H1 (cell line): ENCODE data around the gene KLF12. TPM values are rescaled to one million over a fixed set of nuclear protein-coding genes. Genes with fewer than 3 reads are reported as not detected.

Source experiments
- CTCF ChIA-PET: fragments of 300-600 bp; sonication (Branson Sonifier 250); formaldehyde crosslinking; loops from one replicate; lab custom pipeline; 2021; ENCODE audit not compliant: partially characterized antibody; lab: Charles Lee
- POLR2A ChIA-PET: fragments of 300-600 bp; sonication (Branson Sonifier 250); formaldehyde crosslinking; loops from one replicate; lab custom pipeline; 2021; ENCODE audit warnings: inconsistent platforms; ENCODE audit not compliant: partially characterized antibody; lab: Charles Lee
- DNase-seq, 2 experiments: peaks; one replicate each; pipeline versions ENCODE4 v3.0.0 to v3.0.0-alpha.2; 2010 to 2022; ENCODE audit warnings: low spot score in 2 of 2, low read depth in 1 of 2, mixed read lengths in 1 of 2
- FAIRE-seq: peaks from 2 replicates; lab custom pipeline; 2011; peaks lifted over from hg19 to GRCh38; lab: Jason Lieb, UNC
- H2AFZ ChIP-seq: 2 replicates; pipeline ENCODE4 v1.8.1; 2012; ENCODE audit warnings: low read length, inconsistent platforms
- H2AK5ac ChIP-seq: 2 replicates; pipeline ENCODE4 v1.6.1; 2013; ENCODE audit warnings: low read depth, low read length
- H2BK120ac ChIP-seq: replicated peaks from 2 replicates; pipeline ENCODE3; 2013; ENCODE audit warnings: low read depth, low read length, inconsistent platforms
- H2BK12ac ChIP-seq: 2 replicates; pipeline ENCODE4 v1.6.1; 2013; ENCODE audit warnings: low read depth, low read length
- H2BK15ac ChIP-seq: 2 replicates; pipeline ENCODE4 v1.6.1; 2013; ENCODE audit warnings: low read length
- H2BK20ac ChIP-seq: 2 replicates; pipeline ENCODE4 v1.6.1; 2013; ENCODE audit warnings: low read length
- H2BK5ac ChIP-seq: 2 replicates; pipeline ENCODE4 v1.6.1; 2013; ENCODE audit warnings: low read depth, low read length
- H3K14ac ChIP-seq: 2 replicates; pipeline ENCODE4 v1.6.1; 2013; ENCODE audit warnings: inconsistent platforms; ENCODE audit not compliant: insufficient read length
- H3K18ac ChIP-seq: 2 replicates; pipeline ENCODE4 v1.6.1; 2013; ENCODE audit warnings: low read length; ENCODE audit errors: extremely low read depth
- H3K23ac ChIP-seq: 2 replicates; pipeline ENCODE4 v1.6.1; 2013; ENCODE audit warnings: inconsistent platforms; ENCODE audit not compliant: insufficient read length
- H3K23me2 ChIP-seq: 2 replicates; pipeline ENCODE4 v1.6.1; 2013; ENCODE audit warnings: low read depth, low read length
- H3K27ac ChIP-seq: 2 replicates; pipeline ENCODE4 v1.6.1; 2011; ENCODE audit warnings: low read depth, low read length, inconsistent platforms
- H3K27me3 ChIP-seq, 4 experiments: replicated peaks in 1 of 4; 1 replicate in 1 of 4; 2 replicates in 3 of 4; pipeline versions ENCODE4 v1.6.1 to v1.8.1; 2011 to 2013; ENCODE audit warnings: low read length in 3 of 4, mild to moderate bottlenecking in 3 of 4, inconsistent platforms in 2 of 4, mixed read lengths in 2 of 4, moderate library complexity in 1 of 4; ENCODE audit not compliant: control insufficient read depth in 3 of 4, insufficient read depth in 3 of 4; ENCODE audit errors: extremely low read depth in 1 of 4
- H3K36me3 ChIP-seq, 4 experiments: 2 replicates each; pipeline versions ENCODE4 v1.6.1 to v1.8.1; 2011 to 2013; ENCODE audit warnings: mild to moderate bottlenecking in 4 of 4, low read length in 3 of 4, moderate library complexity in 2 of 4, control low read depth in 1 of 4, inconsistent platforms in 1 of 4; ENCODE audit not compliant: insufficient read depth in 4 of 4, control insufficient read depth in 2 of 4
- H3K4ac ChIP-seq: replicated peaks from 2 replicates; pipeline ENCODE3; 2013; ENCODE audit warnings: low read length, low read depth, mixed read lengths, inconsistent platforms; ENCODE audit not compliant: insufficient read length
- H3K4me1 ChIP-seq, 4 experiments: replicated peaks in 1 of 4; 1 replicate in 1 of 4; 2 replicates in 3 of 4; pipeline versions ENCODE4 v1.6.1 to v1.8.1; 2011 to 2013; ENCODE audit warnings: low read length in 3 of 4, inconsistent platforms in 2 of 4, mixed read lengths in 1 of 4; ENCODE audit not compliant: insufficient read depth in 4 of 4, control insufficient read depth in 3 of 4
- H3K4me2 ChIP-seq, 2 experiments: 2 replicates each; pipeline versions ENCODE4 v1.6.1 to v1.8.1; 2011 to 2013; ENCODE audit warnings: low read depth in 2 of 2, low read length in 2 of 2, control low read depth in 1 of 2, inconsistent platforms in 1 of 2, mild to moderate bottlenecking in 1 of 2; ENCODE audit not compliant: insufficient read depth in 1 of 2
- H3K4me3 ChIP-seq, 4 experiments: fragments of 200-600, 300-600 bp in 1 of 4; sonication (generic), shearing (Covaris generic), sonication (Bioruptor Twin) in 1 of 4; 2 replicates each; pipeline versions ENCODE4 v1.5.1 to v1.8.1; 2011 to 2016; ENCODE audit warnings: low read length in 4 of 4, low read depth in 3 of 4, control low read depth in 2 of 4, inconsistent platforms in 2 of 4, mild to moderate bottlenecking in 2 of 4, mixed read lengths in 1 of 4, moderate library complexity in 1 of 4; ENCODE audit not compliant: insufficient read depth in 2 of 4; ENCODE audit errors: extremely low read depth in 1 of 4
- H3K56ac ChIP-seq: replicated peaks from 2 replicates; pipeline ENCODE3; 2013; ENCODE audit warnings: low read depth, mild to moderate bottlenecking, mixed read lengths, low read length, inconsistent platforms; ENCODE audit not compliant: insufficient read length
- H3K79me1 ChIP-seq: 2 replicates; pipeline ENCODE4 v1.6.1; 2013; ENCODE audit warnings: low read depth, low read length, control low read depth
- H3K79me2 ChIP-seq, 2 experiments: 2 replicates each; pipeline versions ENCODE4 v1.6.1 to v1.8.1; 2012 to 2013; ENCODE audit warnings: low read length in 2 of 2, mild to moderate bottlenecking in 2 of 2, inconsistent platforms in 1 of 2; ENCODE audit not compliant: insufficient read depth in 2 of 2, control insufficient read depth in 1 of 2
- H3K9ac ChIP-seq, 4 experiments: replicated peaks in 1 of 4; 1 replicate in 1 of 4; 2 replicates in 3 of 4; pipeline versions ENCODE4 v1.6.1 to v1.8.1; 2011 to 2013; ENCODE audit warnings: low read depth in 3 of 4, low read length in 3 of 4, control low read depth in 2 of 4, mild to moderate bottlenecking in 2 of 4, moderate library complexity in 2 of 4, inconsistent platforms in 1 of 4; ENCODE audit errors: extremely low read depth in 1 of 4
- H3K9me3 ChIP-seq, 2 experiments: 2 replicates each; pipeline versions ENCODE4 v1.6.1 to v1.8.1; 2012 to 2013; ENCODE audit warnings: mild to moderate bottlenecking in 2 of 2, moderate library complexity in 2 of 2, control low read depth in 1 of 2, inconsistent platforms in 1 of 2, low read depth in 1 of 2, low read length in 1 of 2, mixed read lengths in 1 of 2; ENCODE audit not compliant: insufficient read depth in 2 of 2
- H4K20me1 ChIP-seq, 2 experiments: replicated peaks in 1 of 2; 2 replicates each; pipeline versions ENCODE3 to v1.8.1; 2011 to 2013; ENCODE audit warnings: inconsistent platforms in 2 of 2, low read length in 2 of 2, mild to moderate bottlenecking in 1 of 2; ENCODE audit not compliant: insufficient read depth in 2 of 2, control insufficient read depth in 1 of 2
- H4K5ac ChIP-seq: 2 replicates; pipeline ENCODE4 v1.6.1; 2013; ENCODE audit warnings: low read length, low read depth, mixed read lengths, inconsistent platforms; ENCODE audit not compliant: insufficient read length
- H4K8ac ChIP-seq: 2 replicates; pipeline ENCODE4 v1.8.0; 2013; ENCODE audit warnings: mild to moderate bottlenecking, moderate library complexity, low read length, inconsistent platforms; ENCODE audit not compliant: insufficient read depth; ENCODE audit errors: extremely low read depth
- H4K91ac ChIP-seq: replicated peaks from 2 replicates; pipeline ENCODE3; 2013; ENCODE audit warnings: low read length, mixed read lengths, inconsistent platforms; ENCODE audit not compliant: insufficient read length
- BCL11A ChIP-seq, 2 experiments: IDR thresholded peaks; one replicate each; pipeline ENCODE4 v1.6.1; 2011; ENCODE audit warnings: low read depth in 2 of 2, low read length in 2 of 2, mild to moderate bottlenecking in 2 of 2
- CBX8 ChIP-seq: fragments of 300-800, 300-1000 bp; sonication (generic); IDR thresholded peaks from 2 replicates; pipeline ENCODE4 v1.7.1; 2016; ENCODE audit warnings: low read depth, low read length, borderline replicate concordance
- CTCF ChIP-seq, 3 experiments: IDR thresholded peaks; 1 replicate in 2 of 3; 2 replicates in 1 of 3; pipeline versions ENCODE4 v1.5.1 to v1.6.1; 2011; ENCODE audit warnings: low read length in 3 of 3, mild to moderate bottlenecking in 3 of 3, inconsistent platforms in 2 of 3, low read depth in 1 of 3, moderate library complexity in 1 of 3; ENCODE audit not compliant: insufficient read depth in 1 of 3; ENCODE audit errors: control extremely low read depth in 1 of 3
- JUND ChIP-seq: IDR thresholded peaks from 2 replicates; pipeline ENCODE4 v1.6.1; 2011; ENCODE audit warnings: mild to moderate bottlenecking, improper control_type of control experiment, low read length
- KDM1A ChIP-seq: fragments of 200-600, 300-600 bp; sonication (generic); IDR thresholded peaks from 2 replicates; pipeline ENCODE4 v1.7.1; 2016; ENCODE audit warnings: mild to moderate bottlenecking, low read length, borderline replicate concordance
- KDM4A ChIP-seq: IDR thresholded peaks from one replicate; pipeline ENCODE4 v1.7.1; 2012; ENCODE audit warnings: low read depth, mild to moderate bottlenecking, moderate library complexity, low read length, inconsistent platforms; ENCODE audit not compliant: severe bottlenecking
- MAX ChIP-seq: IDR thresholded peaks from 2 replicates; pipeline ENCODE4 v1.6.1; 2012; ENCODE audit warnings: inconsistent platforms
- SIN3A ChIP-seq, 2 experiments: IDR thresholded peaks in 1 of 2; conservative IDR thresholded peaks in 1 of 2; 2 replicates each; pipeline ENCODE4 v1.6.1; 2011 to 2012; ENCODE audit warnings: low read length in 2 of 2, improper control_type of control experiment in 1 of 2, low read depth in 1 of 2, mild to moderate bottlenecking in 1 of 2
- SIX5 ChIP-seq: IDR thresholded peaks from 2 replicates; pipeline ENCODE4 v1.6.1; 2011; ENCODE audit warnings: mild to moderate bottlenecking, low read depth, low read length
- USF2 ChIP-seq: IDR thresholded peaks from 2 replicates; pipeline ENCODE4 v1.6.1; 2011; ENCODE audit warnings: low read length, improper control_type of control experiment
- WGBS, 2 experiments: shearing (Covaris generic) in 1 of 2; methylation state at CpG; one replicate each; pipeline versions ENCODE4 v1.1.6 to v1.1.7; 2013 to 2015; ENCODE audit warnings: low lambda C conversion rate in 2 of 2, mixed read lengths in 2 of 2, inconsistent platforms in 1 of 2, low coverage in 1 of 2, missing lambda C conversion rate in 1 of 2; ENCODE audit not compliant: insufficient replicate concordance in 2 of 2, insufficient coverage in 1 of 2, insufficient read length in 1 of 2; ENCODE audit errors: extremely low coverage in 1 of 2, missing lambda C conversion rate in 1 of 2; 5-methylcytosine and 5-hydroxymethylcytosine counted together
- polyA plus RNA-seq, 7 experiments: library from polyadenylated mRNA; depleted of rRNA in 3 of 7; stranded (reverse) in 5 of 7; unstranded in 2 of 7; fragments of >200 nt in 5 of 7; fragments of 200-250 nt in 2 of 7; gene quantifications; 1 replicate in 5 of 7; 2 replicates in 1 of 7; 4 replicates in 1 of 7; pipeline versions ENCODE4 v1.2.1 to v1.2.3, GENCODE V29; 2011 to 2013; ENCODE audit warnings: missing spikeins in 2 of 7, mixed read lengths in 2 of 7
- total RNA-seq: library from RNA; stranded (reverse); fragmentation: NEBNext Ultra II Directional; extraction: Animal tissue kit (Norgen Biotek cat#: 25700); gene quantifications from 2 replicates; pipeline ENCODE4 v1.2.1, GENCODE V29; 2021

Gene KLF12
- total and polyA plus RNA-seq, 2 of the 8 experiments (the other 6 are each of a cell fraction or from before 2014, with no cell fraction given) = 6.6 to 12.1 TPM

DNA sequence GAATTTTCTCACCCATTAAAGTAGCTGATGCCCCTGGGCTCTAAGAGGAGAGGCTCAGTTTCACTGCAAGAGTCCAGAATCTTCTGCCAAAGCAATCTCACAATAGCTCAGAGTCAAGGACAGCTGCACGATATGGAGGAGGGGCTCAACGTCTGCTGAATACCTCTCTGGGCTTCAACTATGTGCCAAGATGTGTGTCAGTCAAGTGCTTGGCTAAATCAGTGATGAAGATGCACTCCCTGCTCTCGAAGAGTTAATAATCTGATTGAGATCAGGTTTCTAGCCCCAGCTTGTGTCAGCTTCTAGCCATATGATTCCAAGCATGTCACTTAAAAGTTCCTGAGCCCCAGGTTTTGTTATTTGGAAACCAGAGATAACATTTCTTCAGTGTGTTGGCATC lies 46.8 kb downstream of the KLF12 start:
- H2AFZ ChIP-seq = no peak overlapping the region
- no peaks in the 10 kb centered on the region for H3K36me3 ChIP-seq
- H3K79me2 ChIP-seq = peaks cover 0 to 10% of the 10 kb centered on the region in 2 experiments; a peak in 2 of 4 replicates
- peaks cover 3% of the 10 kb centered on the region; the same call in 1 of the 2 replicates for H3K79me1 ChIP-seq
- no peak overlapping the region for H4K5ac ChIP-seq
- H4K91ac ChIP-seq = no peak overlapping the region
- no peak overlapping the region for H3K4me2 ChIP-seq
- no peaks in the 10 kb centered on the region for H3K27me3 ChIP-seq
- H3K4me3 ChIP-seq = no peak overlapping the region
- no peaks in the 10 kb centered on the region for H3K23me2 ChIP-seq
- H2BK5ac ChIP-seq = no peak overlapping the region
- no peak overlapping the region for H2BK120ac ChIP-seq
- H2BK15ac ChIP-seq = no peak overlapping the region
- H2BK12ac ChIP-seq = no peak overlapping the region
- H3K4ac ChIP-seq = no peak overlapping the region
- FAIRE-seq (no peak), DNase-seq (no peak)
- CTCF ChIA-PET = interaction anchor here (0.7 to 1.3 kb wide), 3 partner anchors 9 to 206 kb away, joined by 3 read pairs; no protein-coding TSS in a partner anchor
- H3K9me3 ChIP-seq = no peaks in the 10 kb centered on the region
- POLR2A ChIA-PET = no interaction called here
- no peak overlapping the region for H4K8ac ChIP-seq
- H3K9ac ChIP-seq = no peak overlapping the region
- peaks cover 0 to 3% (median 0%) of the 10 kb centered on the region in 4 experiments; a peak in 1 of 7 replicates for H3K4me1 ChIP-seq
- WGBS, 2 experiments = 91% methylated on average over 3 of the region's 3 CpGs; no CpG with 5 or more reads in 1 of the 2 experiments
- H3K14ac ChIP-seq = no peak overlapping the region
- H2AK5ac ChIP-seq = no peak overlapping the region
- H3K56ac ChIP-seq = no peak overlapping the region
- no peak overlapping the region for H3K27ac ChIP-seq
- H3K18ac ChIP-seq = no peak overlapping the region
- no peak overlapping the region for H3K23ac ChIP-seq
- H2BK20ac ChIP-seq = no peak overlapping the region
- H4K20me1 ChIP-seq = peaks cover 0 to 1% of the 10 kb centered on the region in 2 experiments
- no peak for TF ChIP-seq USF2
- no peak for TF ChIP-seq JUND
- no peak for TF ChIP-seq SIN3A (conservative IDR thresholded peaks at IDR 0.05 in 1 of 2, IDR thresholded peaks at IDR 0.05 in 1 of 2; ENCODE audit: low read depth in 1 of 2, low read length in 2 of 2)
- no peak for TF ChIP-seq SIX5
- TF ChIP-seq CTCF (IDR thresholded peaks at IDR 0.05; ENCODE audit: control extremely low read depth in 1 of 3, insufficient read depth in 1 of 3, low read depth in 1 of 3, low read length in 3 of 3) = no peak
- no peak for TF ChIP-seq BCL11A (IDR thresholded peaks at IDR 0.05; ENCODE audit: low read depth in 2 of 2, low read length in 2 of 2)
- no peak for TF ChIP-seq KDM4A
- TF ChIP-seq MAX = no peak
- no peak for TF ChIP-seq CBX8
- TF ChIP-seq KDM1A = no peak
